GM18499 (cell line): ENCODE results near the gene OPTC.
"Not testable (repeated sequence)": the region's sequence is repeated elsewhere in the genome, so short reads cannot be mapped to it uniquely, and the experiment has no call there.

Experiments used
- ATAC-seq: cut with Tn5 transposase; IDR thresholded peaks from one replicate; pipeline ENCODE4 v1.9.1; 2021; ENCODE audit warnings: moderate number of reproducible peaks; ENCODE audit not compliant: insufficient read depth, unreplicated experiment

OPTC gene, protein sequence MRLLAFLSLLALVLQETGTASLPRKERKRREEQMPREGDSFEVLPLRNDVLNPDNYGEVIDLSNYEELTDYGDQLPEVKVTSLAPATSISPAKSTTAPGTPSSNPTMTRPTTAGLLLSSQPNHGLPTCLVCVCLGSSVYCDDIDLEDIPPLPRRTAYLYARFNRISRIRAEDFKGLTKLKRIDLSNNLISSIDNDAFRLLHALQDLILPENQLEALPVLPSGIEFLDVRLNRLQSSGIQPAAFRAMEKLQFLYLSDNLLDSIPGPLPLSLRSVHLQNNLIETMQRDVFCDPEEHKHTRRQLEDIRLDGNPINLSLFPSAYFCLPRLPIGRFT

GRCh38 chr1:203493901-203494300, at the start of gene OPTC:
Gene OPTC, plus strand, starts transcription at chr1:203494153. Its CDS starts 1,853 bp downstream, at chr1:203496006.
- ATAC-seq, result no peak

DNA sequence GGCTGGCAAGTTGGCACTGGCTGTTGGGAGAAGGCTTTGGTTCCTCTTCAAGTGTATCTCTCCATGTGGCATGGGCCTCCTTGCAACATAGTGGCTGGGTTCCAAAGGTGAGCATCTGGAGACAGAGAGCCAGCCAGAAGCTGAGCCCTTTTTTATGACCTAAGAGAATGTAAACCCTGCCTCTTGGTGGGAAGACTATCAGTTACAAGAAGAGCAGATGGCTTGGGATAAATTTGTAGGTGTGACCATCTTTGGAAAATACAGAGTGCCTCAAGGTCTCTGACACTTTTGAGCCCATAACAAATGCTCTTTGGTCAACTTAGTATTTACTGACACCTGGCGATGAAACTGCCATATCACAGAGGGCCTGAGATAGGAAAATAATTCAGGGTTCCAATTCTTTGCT, 49.8 kb upstream of the OPTC start:
- no peak for ATAC-seq

DNA sequence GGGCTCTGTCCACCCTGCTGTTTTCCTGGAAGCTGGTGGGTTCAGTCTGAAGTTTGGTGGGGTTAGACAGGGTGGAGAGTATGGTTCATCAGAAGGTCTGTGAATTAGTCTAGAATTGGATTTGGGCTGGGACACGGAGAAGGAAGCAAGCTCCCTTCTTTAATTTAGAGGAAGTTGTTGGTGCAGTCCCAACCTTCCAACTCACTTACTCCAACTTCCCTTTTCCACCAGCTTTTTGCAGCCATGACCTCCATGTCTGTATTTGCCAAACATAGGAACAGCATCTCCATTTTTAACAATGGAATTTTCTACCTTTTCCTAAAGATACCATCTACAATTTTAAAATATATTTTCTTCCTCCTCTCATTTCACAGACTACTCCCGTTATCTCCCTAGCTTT, 46.8 kb upstream of the OPTC start:
- ATAC-seq, result no peak

DNA sequence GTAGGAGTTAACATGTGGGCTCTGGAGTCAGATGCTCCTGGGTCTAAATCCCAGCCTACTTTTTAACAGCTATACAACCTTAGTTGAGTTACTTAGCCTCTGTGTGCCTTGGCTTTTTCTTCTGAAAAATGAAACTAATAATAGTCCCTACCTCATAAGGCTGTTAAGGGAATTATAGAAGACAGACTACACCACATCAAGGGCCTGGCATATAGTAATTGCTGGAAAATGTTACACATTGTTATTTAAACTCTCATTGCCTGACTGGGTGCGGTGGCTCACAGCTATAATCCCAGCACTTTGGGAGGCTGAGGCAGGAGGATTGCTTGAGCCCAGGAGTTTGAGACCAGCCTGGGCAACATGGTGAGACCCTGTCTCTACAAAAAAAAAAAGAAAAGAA, 46.4 kb upstream of the OPTC start:
- not testable (repeated sequence) for ATAC-seq

GRCh38 chr1:203448521-203449061, 45.4 kb upstream of the OPTC start:
- no peak for ATAC-seq

DNA sequence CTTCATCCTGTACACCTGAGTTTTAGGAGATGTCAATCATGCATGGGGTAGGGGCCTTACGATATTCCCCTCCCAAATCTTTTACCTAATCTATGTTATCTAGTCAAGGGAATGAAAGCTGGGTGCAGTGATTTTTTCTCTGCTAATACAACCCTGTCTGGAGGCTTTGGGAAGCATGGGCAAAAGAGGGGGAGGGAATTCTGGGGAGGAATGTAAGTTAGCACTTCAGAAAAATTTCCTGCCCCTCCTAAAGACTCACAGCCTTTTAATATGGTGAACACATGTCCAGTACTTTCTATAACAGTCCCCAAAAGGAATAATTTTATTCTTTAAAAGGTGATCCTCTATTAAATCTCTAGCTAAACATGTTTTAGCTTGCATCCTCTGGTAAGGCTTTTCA, 44.0 kb upstream of the OPTC start:
- ATAC-seq, result no peak

DNA sequence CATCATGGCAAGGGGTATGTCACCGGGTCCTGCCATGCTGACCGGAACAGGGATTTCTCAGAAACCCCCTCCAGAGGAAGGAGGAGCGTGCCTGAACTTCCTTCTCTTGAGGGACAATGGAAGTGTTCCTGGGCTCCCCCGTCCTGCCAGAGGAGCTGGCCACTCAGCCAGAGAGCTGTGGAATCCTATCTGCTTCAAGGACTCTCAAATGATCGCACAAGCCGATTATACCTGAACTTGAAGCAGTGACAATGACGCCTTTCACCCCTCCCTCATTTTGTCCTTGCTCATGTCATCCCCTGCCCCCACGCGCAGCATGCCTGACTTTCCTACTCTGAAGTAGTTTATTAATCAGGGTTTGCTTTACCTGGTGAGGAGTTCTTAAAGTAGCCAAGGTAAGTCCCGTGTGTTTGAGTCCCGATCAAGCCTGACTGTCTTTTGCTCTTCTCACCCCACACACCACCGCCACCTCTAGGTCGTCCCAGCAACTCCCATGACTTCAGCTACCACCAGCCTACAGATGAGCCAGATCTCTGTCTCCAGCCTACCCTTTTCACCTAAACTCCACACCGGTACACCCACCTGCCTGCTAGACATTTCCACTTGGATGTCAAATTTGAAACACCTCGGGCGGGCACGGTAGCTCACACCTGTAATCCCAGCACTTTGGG, 43.3 kb upstream of the OPTC start:
- ATAC-seq, result no peak

DNA sequence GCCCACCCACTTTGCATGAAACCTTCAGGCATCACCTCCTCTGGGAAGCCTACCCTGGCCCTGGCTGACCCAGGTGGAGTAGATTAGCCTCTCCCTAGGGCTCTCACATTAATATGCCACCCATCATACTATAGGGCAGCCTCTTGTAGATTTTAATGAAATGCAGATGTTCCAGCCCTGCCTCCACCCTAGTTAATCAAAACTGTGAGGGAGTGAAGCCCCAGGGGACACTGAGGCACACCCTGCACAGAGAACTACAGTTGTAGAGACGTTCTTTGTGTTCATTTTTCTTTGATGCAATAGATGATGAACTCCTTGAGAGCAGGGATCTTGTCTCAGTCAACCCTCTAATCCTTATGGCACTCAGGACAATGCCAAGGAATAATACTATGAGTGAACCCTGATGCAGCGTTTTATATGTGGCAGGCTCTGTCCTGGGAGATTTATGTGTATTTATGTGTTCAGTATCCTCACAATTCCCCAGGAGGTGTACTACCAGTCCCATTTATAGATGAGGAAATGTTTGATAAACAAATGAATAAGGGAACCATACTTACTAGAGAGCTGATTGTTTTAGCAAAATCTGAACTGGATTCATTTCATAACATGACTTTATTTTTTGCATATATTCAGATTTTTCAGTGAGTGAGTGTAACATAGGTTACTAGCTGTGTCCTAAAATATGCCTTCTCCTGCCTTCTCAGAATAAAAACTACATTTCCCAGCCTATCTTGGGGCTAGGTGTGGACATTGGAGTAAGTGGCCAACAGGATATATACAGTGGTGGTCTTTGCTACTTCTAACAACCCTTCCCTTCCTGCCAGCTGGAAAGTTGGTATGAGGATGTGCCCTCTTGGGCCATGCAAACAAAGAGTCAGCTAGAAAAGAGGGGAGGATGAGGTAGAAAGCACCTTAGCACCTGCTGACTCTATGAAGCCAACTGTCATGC, 41.8 kb upstream of the OPTC start:
- ATAC-seq, result no peak

DNA sequence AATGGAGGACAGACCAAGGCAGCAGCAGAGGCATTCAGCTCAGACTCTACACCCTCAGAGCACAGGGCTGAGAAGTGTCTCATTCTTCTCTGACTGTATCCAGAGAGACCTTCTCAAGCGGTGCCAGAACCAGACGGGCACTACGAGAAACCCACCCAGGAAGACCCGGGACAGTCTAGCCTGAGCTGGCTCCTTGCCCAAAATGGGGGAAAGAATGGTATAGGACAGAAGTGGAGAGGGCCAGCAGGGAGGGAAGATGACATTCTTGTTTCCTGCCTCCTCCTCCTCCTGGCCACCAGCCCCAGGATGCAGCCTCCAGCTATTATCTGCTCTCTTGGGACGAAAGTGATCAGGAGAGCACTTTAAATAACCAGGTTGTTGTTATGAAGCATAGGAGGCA, 40.9 kb upstream of the OPTC start:
- no peak for ATAC-seq

DNA sequence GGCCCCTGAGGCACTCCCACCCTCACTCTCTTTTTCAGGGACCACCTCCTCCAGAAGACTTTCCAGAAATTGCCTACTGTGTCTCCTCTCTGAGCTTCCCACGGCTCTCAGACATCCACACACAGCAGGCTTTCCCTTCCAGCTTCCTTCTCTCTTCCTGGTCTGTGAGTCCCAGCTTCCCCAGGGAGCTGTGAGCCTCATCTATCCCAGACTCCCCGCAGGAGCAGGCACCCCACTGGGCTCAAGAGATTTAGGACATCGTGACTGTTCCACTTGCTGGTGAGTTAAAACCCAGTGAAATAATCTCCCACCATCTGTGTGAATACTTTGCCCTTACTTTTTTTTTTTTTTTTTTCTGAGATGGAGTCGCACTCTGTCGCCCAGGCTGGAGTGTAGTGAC, 40.3 kb upstream of the OPTC start:
- ATAC-seq, result no peak

- ATAC-seq, result no peak
These were observed 38.9 kb upstream of the OPTC start for GRCh38 chr1:203454986-203455471.

DNA sequence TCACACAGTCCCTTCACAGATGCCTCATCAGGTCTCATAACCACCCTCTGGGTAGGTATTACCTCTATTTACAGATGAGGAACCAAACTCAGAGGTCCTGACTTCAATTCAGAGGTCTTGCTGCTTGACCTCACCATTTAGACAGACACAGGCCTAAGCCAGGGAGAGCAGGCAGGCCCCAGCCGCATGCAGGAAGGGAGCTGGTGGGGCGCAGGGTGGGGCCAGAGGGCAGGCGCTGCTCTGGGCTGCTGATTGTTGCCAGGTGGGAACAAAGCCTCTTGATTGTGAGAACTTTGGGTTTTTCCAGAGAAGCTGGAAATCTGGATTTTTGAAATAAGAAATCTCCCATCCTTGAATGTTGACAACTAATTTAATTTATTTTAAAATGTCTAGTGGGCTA, 38.2 kb upstream of the OPTC start:
- ATAC-seq, result no peak

DNA sequence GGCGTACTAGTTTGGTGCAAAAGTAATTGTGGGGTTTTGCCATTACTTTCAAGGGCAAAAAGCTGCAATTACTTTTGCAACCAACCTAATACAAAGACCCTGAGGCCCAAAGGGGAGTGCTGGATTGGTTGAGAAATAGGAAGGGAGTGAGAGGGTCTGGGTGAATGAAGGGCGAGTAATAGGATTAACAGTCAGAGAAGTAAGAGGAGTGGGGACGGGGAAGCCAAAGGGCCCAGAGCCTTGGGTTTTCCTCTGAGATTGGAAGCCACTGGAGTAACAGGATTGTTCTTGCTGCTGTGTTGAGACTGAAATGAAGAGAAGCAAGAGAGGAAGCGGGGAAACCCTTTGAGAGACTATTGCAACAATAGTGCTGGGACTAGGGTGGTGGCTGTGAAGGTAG, 37.4 kb upstream of the OPTC start:
- no peak for ATAC-seq

GRCh38 chr1:203458078-203458477, 35.9 kb upstream of the OPTC start:
- ATAC-seq, result no peak

DNA sequence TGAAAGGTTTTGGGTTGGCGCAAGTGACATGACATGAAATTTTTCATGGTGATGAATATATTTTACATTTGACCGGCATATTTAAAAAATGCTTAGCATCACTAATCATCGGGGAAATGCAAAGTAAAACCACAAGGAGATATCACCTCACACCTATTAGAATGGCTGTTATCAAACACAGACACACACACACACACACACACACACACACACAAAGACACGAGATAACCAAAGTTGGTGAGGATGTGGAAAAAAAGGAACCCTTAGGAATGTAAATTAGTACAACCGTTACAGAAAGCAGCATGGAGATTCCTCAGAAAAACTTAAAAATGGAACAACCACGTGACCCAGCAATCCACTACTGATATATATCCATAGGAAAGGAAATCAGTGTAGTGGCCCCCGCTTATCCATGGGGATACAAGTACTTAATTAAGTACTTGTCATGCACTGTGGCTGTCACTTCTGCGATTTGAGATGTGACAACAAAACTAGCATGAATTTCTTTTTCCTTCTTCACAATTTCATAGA, 34.2 kb upstream of the OPTC start:
- no peak for ATAC-seq

DNA sequence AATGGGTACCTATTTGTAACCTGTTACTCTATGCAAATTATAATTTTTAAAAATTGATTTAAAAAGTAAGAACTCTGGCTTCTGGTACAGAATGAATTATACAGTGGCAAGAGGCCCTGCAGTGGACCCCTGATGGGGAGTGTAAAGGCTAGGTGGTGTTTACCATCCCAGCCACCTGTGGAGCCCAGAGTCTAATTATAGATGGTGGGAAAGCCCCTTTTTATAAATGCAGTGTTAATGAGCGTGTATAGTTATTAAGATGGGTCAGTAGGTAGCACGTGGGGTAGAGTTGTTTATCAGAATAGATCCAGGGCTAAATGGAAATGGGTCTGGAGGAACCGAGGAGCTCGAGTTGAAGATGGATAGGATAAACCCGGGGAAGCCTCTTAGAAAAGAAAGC, 32.2 kb upstream of the OPTC start:
- no peak for ATAC-seq

DNA sequence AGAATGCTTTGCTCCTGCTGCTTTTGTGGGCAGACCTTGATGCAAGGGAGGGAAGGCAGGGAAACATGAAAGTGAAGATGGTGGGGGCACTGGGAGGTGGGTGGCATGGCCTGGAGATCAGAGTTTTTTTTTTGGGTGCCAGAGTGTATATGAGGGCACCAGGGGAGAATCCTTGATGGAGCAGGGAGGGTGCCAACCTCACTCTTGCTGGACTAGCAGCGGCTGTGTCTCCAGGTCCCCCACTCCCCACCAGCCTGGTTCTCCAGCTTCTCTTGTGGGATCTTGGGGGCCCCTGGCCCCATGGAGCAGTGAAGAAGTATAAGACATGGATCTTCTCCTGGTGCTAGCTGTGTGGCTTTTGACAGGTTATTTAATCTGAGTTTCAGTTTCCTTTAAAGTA, 31.8 kb upstream of the OPTC start:
- no peak for ATAC-seq

DNA sequence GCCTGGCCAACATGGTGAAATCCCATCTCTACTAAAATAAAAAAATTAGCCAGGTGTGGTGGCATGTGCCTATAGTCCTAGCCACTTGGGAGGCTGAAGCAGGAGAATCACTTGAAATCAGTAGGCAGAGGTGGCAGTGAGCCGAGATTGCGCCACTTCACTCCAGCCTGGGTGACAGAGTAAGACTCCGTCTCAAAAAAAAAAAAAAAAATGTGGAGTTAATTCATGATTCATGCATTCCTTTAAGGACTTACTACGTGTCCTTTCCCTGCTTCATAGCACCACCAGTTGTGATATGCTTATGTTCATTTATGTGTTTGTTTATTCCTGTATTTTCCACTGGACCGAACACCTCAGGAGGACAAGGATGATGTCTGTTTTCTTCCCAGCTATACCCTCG, 31.1 kb upstream of the OPTC start:
- ATAC-seq, result no peak

- ATAC-seq, result no peak
These were observed 30.4 kb upstream of the OPTC start for GRCh38 chr1:203463469-203464062.

GRCh38 chr1:203464226-203464625, 29.7 kb upstream of the OPTC start:
- ATAC-seq, result no peak
